Iris pigment epithelial cell (primary cell): Measurements from ENCODE around the gene GPR149.

Experiments
- DNase-seq: peaks from one replicate; pipeline ENCODE4 v3.0.0-alpha.2; 2011; ENCODE audit warnings: low read depth

GPR149 gene

DNA sequence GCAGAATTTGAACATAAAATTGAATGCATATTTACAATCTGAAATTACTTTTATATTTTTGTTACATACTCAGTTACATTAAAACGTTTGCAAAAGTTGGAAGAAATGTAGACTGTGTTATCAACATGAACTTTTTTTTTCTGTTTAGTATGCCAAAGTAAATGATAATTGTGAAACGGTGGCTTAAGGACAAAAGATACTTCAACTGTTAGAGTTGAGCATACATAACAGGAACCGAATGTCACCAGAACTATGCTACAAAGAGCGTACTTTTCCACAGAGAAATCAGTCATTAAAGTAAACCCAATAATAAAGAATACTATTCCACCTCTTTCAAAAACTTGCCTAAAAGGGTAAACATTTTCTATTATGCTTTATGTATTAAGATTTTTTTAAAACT is 91.4 kb downstream of the GPR149 start:
- no peak for DNase-seq

DNA sequence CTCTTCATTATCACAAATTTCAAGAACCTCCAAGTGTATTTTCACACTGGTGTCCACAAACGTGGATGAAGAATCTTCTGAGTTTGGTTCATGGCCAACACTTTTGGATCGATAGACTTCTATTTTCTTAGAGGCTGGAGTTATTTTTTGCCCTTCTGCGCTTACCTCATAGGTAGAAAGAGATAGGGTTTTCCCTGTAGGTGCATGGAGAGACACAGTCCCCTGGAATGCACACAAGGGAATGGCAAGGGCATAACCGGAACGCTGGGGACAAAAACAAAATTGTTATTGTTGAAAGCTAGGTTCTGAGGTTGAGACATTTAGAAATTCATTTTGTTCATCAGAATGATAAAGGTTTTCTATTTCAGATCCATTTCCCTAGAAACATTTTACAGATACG is 92.0 kb downstream of the GPR149 start:
- DNase-seq, result no peak

GRCh38 chr3:154334973-154335420 is 95.0 kb downstream of the GPR149 start:
- DNase-seq, result peak; percentile 47

DNA sequence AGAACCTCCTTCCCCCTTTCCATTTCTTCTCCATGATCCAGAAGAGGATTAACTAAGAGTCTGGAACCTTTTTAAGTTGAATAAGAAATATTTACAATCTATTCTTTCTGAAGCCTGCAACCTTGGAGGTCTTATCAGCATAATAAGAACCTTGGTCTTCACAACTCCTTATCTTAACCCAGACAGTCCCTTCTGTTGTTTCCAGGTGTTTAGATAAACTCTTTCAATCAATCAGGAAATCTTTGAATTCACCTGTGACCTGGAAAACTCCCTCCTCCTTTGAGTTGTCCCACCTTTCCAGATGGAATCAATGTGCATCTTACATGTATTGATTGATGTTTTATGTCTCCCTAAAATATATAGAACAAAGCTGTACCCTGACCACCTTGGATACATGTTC is 102.1 kb downstream of the GPR149 start:
- DNase-seq, result no peak

GRCh38 chr3:154324919-154325318 is 105.1 kb downstream of the GPR149 start:
- DNase-seq, result peak; percentile 56

DNA sequence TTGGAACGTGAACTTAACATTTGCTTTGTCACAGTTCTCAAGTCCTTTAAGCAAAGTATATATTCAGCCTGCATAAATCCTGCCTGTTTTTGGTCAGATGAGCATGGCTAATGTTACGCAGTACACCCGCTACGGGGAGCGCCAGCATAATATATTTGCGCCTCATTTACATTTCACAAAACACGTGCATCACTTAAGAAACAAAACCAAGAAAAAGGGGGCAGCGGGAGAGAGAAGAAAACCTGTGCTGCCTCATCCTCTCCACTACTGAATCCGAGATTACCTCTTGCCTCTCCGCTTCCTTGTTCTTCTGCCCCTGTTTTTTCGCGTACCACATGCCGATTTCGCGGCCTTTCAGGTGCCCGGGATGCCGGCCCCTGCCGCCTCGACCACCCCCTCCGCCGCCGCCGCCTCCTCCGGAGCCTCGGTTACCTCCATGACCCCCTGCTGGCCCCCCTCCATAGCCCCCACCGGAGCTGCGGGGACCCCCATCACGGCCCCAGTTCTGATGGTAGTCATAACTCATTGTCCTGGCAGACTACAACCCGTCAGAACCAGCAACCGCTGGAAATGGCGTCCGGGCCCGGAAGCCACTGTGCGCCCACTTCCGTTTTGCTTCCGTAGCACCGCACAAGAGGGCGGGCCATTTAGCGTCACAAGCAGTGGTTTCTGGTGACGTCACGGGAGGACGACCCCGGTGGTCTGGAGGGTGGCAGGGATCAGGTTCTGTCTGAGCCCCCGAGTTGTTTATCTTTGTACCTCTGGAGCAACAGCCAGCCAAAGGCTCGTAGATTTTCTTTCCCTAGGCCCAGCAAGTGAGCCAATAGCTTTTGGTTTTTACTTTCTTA is 105.9 kb downstream of the GPR149 start, which contains the start of gene DHX36:
Gene DHX36 (minus strand): TSS at position 597 of the 848 bp plus-strand sequence. CDS start 71 bp downstream, at position 526.
- peak; percentile 93 for DNase-seq

- peak; percentile 9 for DNase-seq
These were observed 112.8 kb downstream of the GPR149 start for GRCh38 chr3:154316974-154317767.

- DNase-seq, result no peak
These were observed 115.8 kb downstream of the GPR149 start for GRCh38 chr3:154314152-154314551.

DNA sequence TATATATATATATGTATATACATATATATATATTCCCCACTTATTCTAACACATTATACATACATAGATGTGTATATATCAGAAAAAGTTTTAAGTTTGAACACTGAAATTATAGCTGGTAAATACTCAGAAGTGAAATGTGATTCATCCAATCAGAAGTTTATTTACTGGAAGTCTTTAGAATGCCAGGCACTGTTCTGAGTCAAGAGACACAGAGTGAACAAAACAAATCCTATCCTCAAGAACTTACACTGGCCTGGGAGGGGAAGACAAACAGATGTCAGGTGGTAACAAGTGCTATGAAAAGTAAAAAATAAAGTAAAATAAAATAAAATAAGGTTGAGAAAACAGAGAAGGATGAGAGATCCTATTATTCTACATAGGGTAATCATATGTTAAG is 119.2 kb downstream of the GPR149 start:
- peak; percentile 86 for DNase-seq

DNA sequence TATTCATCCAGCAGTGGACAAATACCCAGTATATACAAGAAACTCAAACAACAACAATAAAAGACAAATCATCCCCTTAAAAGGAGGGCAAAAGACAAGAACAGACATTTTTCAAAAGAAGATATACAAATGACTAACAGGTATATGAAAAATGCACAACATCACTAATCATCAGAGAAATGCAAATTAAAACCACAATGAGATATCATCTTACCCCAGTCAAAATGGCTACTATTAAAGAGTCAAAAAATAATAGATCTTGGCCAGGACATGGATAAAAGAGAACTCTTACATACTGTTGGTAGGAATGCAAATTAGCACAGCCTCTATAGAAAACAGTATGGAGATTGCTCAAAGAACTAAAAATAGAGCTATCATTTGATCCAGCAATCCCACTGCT is 122.6 kb downstream of the GPR149 start:
- no peak for DNase-seq

- no peak for DNase-seq
These were observed 125.1 kb downstream of the GPR149 start for GRCh38 chr3:154304936-154305335.

- peak; percentile 62 for DNase-seq
These were observed 125.7 kb downstream of the GPR149 start for GRCh38 chr3:154304116-154304786.

GRCh38 chr3:154301561-154301960 is 128.4 kb downstream of the GPR149 start:
- no peak for DNase-seq

DNA sequence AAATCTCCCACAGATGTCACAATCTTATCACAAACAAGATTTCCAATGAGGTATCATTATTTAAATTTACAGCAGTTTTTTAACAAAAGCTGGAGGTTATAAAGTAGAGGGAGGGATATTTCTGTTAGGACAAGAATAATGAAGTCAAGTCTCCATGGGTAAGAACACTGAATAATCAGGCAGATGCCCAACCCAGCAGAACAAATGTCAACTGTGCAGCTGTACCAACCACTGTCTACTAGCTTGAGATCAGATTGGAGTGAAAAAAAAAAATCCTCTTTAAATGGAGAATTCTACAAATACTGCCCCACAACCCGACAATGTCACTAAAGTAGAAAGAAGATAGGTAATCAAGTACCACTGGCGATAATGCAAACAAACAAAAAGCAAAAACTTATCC is 136.0 kb downstream of the GPR149 start:
- no peak for DNase-seq

DNA sequence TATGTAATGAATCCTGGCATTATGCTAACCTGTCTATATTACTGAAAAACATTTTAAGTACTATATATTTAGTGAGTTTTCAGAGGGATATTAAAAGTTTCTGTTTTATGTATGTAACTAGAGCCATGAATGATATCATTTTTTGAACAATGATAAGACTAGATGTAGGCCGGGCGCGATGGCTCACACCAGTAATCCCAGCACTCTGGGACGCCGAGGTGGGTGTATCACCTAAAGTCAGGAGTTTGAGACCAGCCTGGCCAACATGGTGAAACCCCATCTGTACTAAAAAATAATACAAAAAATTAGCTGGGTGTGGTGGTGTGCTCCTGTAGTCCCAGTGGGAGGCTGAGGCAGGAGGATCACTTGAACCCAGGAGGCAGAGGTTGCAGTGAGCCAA is 139.8 kb downstream of the GPR149 start:
- no peak for DNase-seq
